SK-N-SH (cell line): ENCODE data around the gene MAPRE3. TPM values are rescaled to one million over a fixed set of nuclear protein-coding genes. Genes with fewer than 3 reads are reported as not detected.

Source experiments
- CTCF ChIA-PET: fragments of 300-600, 350-600 bp; formaldehyde crosslinking; extraction: SDS; loops from one replicate; lab custom pipeline; 2021; lab: Yijun Ruan, JAX
- POLR2A ChIA-PET: fragments of 350-600 bp; sonication (Branson Sonifier 250); formaldehyde crosslinking; extraction: SDS; loops from one replicate; lab custom pipeline; 2020; ENCODE audit warnings: antibody characterized with exemption, inconsistent platforms; lab: Yijun Ruan, JAX
- DNase-seq: peaks from one replicate; pipeline ENCODE4 v3.0.0; 2012
- H2AFZ ChIP-seq: fragments of 200-600 bp; sonication (generic); 2 replicates; pipeline ENCODE4 v1.8.1; 2016; ENCODE audit warnings: antibody characterized with exemption, mild to moderate bottlenecking, low read depth
- H3F3A ChIP-seq: fragments of 200-600 bp; sonication (generic); replicated peaks from 2 replicates; pipeline ENCODE3; 2016; ENCODE audit warnings: antibody characterized with exemption, mild to moderate bottlenecking; ENCODE audit not compliant: insufficient read depth
- H3K27ac ChIP-seq, 2 experiments: fragments of 200-500 bp in 1 of 2; fragments of 200-600 bp in 1 of 2; sonication (Bioruptor generic) in 1 of 2; sonication (generic), shearing (Covaris generic) in 1 of 2; 2 replicates each; pipeline versions ENCODE4 v1.5.1 to v1.6.1; 2014 to 2016; ENCODE audit warnings: low read depth in 2 of 2, inconsistent platforms in 1 of 2, low read length in 1 of 2, mild to moderate bottlenecking in 1 of 2, mixed read lengths in 1 of 2
- H3K27me3 ChIP-seq: fragments of 200-600 bp; sonication (generic), shearing (Covaris generic); 2 replicates; pipeline ENCODE4 v1.6.1; 2016; ENCODE audit warnings: mixed run types; ENCODE audit not compliant: insufficient read depth
- H3K36me3 ChIP-seq, 2 experiments: fragments of 200-500 bp in 1 of 2; fragments of 200-600 bp in 1 of 2; sonication (Bioruptor generic) in 1 of 2; sonication (generic) in 1 of 2; replicated peaks in 1 of 2; 2 replicates each; pipeline versions ENCODE3 to v1.5.1; 2014 to 2016; ENCODE audit warnings: low read length in 1 of 2, mild to moderate bottlenecking in 1 of 2; ENCODE audit not compliant: insufficient read depth in 2 of 2, control insufficient read depth in 1 of 2
- H3K4me1 ChIP-seq, 2 experiments: fragments of 200-500 bp in 1 of 2; fragments of 200-600 bp in 1 of 2; sonication (Bioruptor generic) in 1 of 2; sonication (generic), shearing (Covaris generic) in 1 of 2; 2 replicates each; pipeline versions ENCODE4 v1.5.1 to v1.6.1; 2014 to 2016; ENCODE audit warnings: low read depth in 1 of 2, low read length in 1 of 2, mixed run types in 1 of 2; ENCODE audit not compliant: insufficient read depth in 2 of 2, control insufficient read depth in 1 of 2
- H3K4me2 ChIP-seq: fragments of 200-600 bp; sonication (generic), shearing (Covaris generic); 2 replicates; pipeline ENCODE4 v1.6.1; 2017; ENCODE audit warnings: mixed run types
- H3K4me3 ChIP-seq, 2 experiments: fragments of 200-500 bp in 1 of 2; fragments of 200-600 bp in 1 of 2; sonication (Bioruptor generic) in 1 of 2; sonication (generic), shearing (Covaris generic) in 1 of 2; 2 replicates each; pipeline versions ENCODE4 v1.5.1 to v1.8.1; 2014 to 2016; ENCODE audit warnings: low read depth in 2 of 2, inconsistent platforms in 1 of 2, low read length in 1 of 2, mild to moderate bottlenecking in 1 of 2, mixed read lengths in 1 of 2, moderate library complexity in 1 of 2
- H3K79me2 ChIP-seq: fragments of 200-600 bp; sonication (generic); 2 replicates; pipeline ENCODE4 v1.8.1; 2017; ENCODE audit warnings: mild to moderate bottlenecking; ENCODE audit not compliant: insufficient read depth
- H3K9ac ChIP-seq: fragments of 200-600 bp; sonication (generic); 2 replicates; pipeline ENCODE4 v1.6.1; 2017; ENCODE audit warnings: mixed run types
- H3K9me2 ChIP-seq: fragments of 200-600 bp; sonication (generic); 2 replicates; pipeline ENCODE4 v1.6.1; 2017; ENCODE audit warnings: mixed run types
- H3K9me3 ChIP-seq: fragments of 200-600 bp; sonication (generic); 2 replicates; pipeline ENCODE4 v1.6.1; 2017; ENCODE audit warnings: mixed run types, mild to moderate bottlenecking, moderate library complexity
- H4K20me1 ChIP-seq: fragments of 200-600 bp; sonication (generic); 2 replicates; pipeline ENCODE4 v1.6.1; 2017; ENCODE audit warnings: mild to moderate bottlenecking, mixed run types; ENCODE audit not compliant: insufficient read depth
- CHD2 ChIP-seq: fragments of 150-350 bp; IDR thresholded peaks from 2 replicates; pipeline ENCODE4 v1.6.1; 2018; ENCODE audit warnings: low read length; ENCODE audit not compliant: partially characterized antibody
- EP300 ChIP-seq, 2 experiments: IDR thresholded peaks; 2 replicates each; pipeline versions ENCODE4 v1.4.0 to v1.6.1; 2012; ENCODE audit warnings: borderline replicate concordance in 1 of 2, low read depth in 1 of 2, low read length in 1 of 2
- EZH2phosphoT487 ChIP-seq: fragments of 200-600 bp; sonication (generic); IDR thresholded peaks from 2 replicates; pipeline ENCODE4 v1.6.1; 2017; ENCODE audit warnings: low read depth, mixed run types, mild to moderate bottlenecking, antibody characterized with exemption, moderate library complexity, borderline replicate concordance
- FOSL2 ChIP-seq: IDR thresholded peaks from 2 replicates; pipeline ENCODE4 v1.4.0; 2012; ENCODE audit warnings: low read depth, mild to moderate bottlenecking, moderate library complexity, borderline replicate concordance
- FOXJ3 ChIP-seq: sonication (generic); formaldehyde crosslinking; IDR thresholded peaks from 2 replicates; pipeline ENCODE4 v1.5.1; 2020; ENCODE audit warnings: mild to moderate bottlenecking, missing genetic modification reagents
- GABPA ChIP-seq: IDR thresholded peaks from 2 replicates; pipeline ENCODE4 v1.4.0; 2012; ENCODE audit warnings: low read depth, mild to moderate bottlenecking
- NFIC ChIP-seq: IDR thresholded peaks from 2 replicates; pipeline ENCODE4 v1.4.0; 2012; ENCODE audit warnings: borderline replicate concordance
- POLR2AphosphoS5 ChIP-seq: IDR thresholded peaks from 2 replicates; pipeline ENCODE4 v1.6.1; 2012; ENCODE audit warnings: low read depth, low read length
- RCOR1 ChIP-seq: fragments of 150-350 bp; IDR thresholded peaks from 2 replicates; pipeline ENCODE4 v1.6.1; 2017; ENCODE audit warnings: antibody characterized with exemption, low read length
- RFX5 ChIP-seq: IDR thresholded peaks from 2 replicates; pipeline ENCODE4 v1.6.1; 2012; ENCODE audit warnings: mild to moderate bottlenecking, improper control_type of control experiment, low read length
- SIN3A ChIP-seq: IDR thresholded peaks from 2 replicates; pipeline ENCODE4 v1.6.1; 2012; ENCODE audit warnings: low read depth, mild to moderate bottlenecking, low read length, moderate library complexity, borderline replicate concordance
- TEAD4 ChIP-seq: IDR thresholded peaks from 2 replicates; pipeline ENCODE4 v1.4.0; 2012; ENCODE audit warnings: mild to moderate bottlenecking, borderline replicate concordance; ENCODE audit not compliant: insufficient read depth
- YY1 ChIP-seq: IDR thresholded peaks from 2 replicates; pipeline ENCODE4 v1.4.0; 2012; ENCODE audit warnings: low read depth, mild to moderate bottlenecking
- WGBS: methylation state at CpG from one replicate; pipeline ENCODE4 v1.1.6; 2017; ENCODE audit warnings: low lambda C conversion rate; 5-methylcytosine and 5-hydroxymethylcytosine counted together
- polyA plus RNA-seq, 3 experiments: library from polyadenylated mRNA; depleted of rRNA; stranded (reverse); fragments of >200 nt; gene quantifications; 2 replicates each; pipeline ENCODE4 v1.2.3, GENCODE V29; 2012
- TF ChIP-seq, protein P1 (sequence below): IDR thresholded peaks from 2 replicates; pipeline ENCODE4; 2012
- TF ChIP-seq, protein P2 (sequence below): fragments of 150-350 bp; IDR thresholded peaks from 2 replicates; pipeline ENCODE4 v1.6.1; 2016; ENCODE audit warnings: mild to moderate bottlenecking, low read depth, low read length
- TF ChIP-seq, protein P3 (sequence below): fragments of 150-350 bp; IDR thresholded peaks from 2 replicates; pipeline ENCODE4 v1.6.1; 2017; ENCODE audit warnings: antibody characterized with exemption, low read length, low read depth, borderline replicate concordance
- TF ChIP-seq, protein P4 (sequence below): IDR thresholded peaks from 2 replicates; pipeline ENCODE4 v1.4.0; 2012; ENCODE audit warnings: low read depth, borderline replicate concordance
- TF ChIP-seq, protein P5 (sequence below): IDR thresholded peaks from 2 replicates; pipeline ENCODE4 v1.4.0; 2012; ENCODE audit warnings: low read depth

MAPRE3 gene
- polyA plus RNA-seq, 1 of the 3 experiments (the other 2 are of a cell fraction), result 24.4 TPM

DNA sequence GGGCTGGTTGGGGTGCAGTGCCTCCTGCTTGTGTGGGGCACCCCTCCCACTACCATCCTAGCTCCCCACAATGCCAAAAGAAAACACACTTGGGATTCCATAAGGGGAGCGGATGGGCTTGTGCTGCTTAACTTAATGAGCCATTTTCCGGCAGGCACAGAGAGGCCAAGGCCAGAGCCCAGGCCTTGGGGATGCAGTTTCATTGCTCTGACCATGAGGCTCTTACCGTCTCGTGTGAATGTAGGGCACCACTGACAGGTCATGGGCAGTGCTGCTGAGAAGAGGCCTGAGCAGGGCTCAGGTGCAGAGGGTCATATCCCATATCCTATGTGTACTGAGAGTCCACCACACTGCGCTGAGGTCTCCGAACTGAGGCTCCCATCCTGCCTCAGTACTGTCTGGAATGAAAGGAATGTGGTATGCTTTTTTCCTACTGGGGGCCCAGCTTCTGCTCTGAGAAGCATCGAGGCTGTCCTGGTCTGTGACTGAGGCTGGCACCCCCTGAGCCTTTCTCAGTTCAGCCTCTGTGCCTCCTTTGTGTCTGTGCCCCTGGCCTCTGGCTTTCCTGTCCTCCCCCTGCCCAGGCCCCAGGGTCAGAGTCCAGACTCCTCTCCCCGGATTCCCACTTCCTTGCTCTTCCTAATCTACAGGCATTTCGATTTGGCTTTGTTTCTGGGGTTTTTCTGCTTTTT, 45.2 kb upstream of the MAPRE3 start:
- Histone ChIP-seq H3K27ac (no peak overlapping the region), H3K79me2 (no peaks in the 10 kb centered on the region), H3K4me1 (peaks cover 0 to 7% of the 10 kb centered on the region in 2 experiments; a peak in 2 of 4 replicates), H2AFZ (no peak overlapping the region), H3K9me3 (no peaks in the 10 kb centered on the region), H3K9ac (no peak overlapping the region), H3K4me3 (no peak overlapping the region), H3K9me2 (no peaks in the 10 kb centered on the region), H3K36me3 (no peaks in the 10 kb centered on the region), H3F3A (no peaks in the 10 kb centered on the region), H4K20me1 (no peaks in the 10 kb centered on the region), H3K27me3 (peaks cover 9% of the 10 kb centered on the region; the same call in 1 of the 2 replicates), H3K4me2 (no peak overlapping the region)
- TF ChIP-seq FOXJ3 (CRISPR knock-in tag) (no peak), RFX5 (no peak), RCOR1 (no peak), POLR2AphosphoS5 (no peak), TEAD4 (no peak), EZH2phosphoT487 (no peak), YY1 (no peak), CHD2 (no peak)
- TF ChIP-seq, protein P1, sequence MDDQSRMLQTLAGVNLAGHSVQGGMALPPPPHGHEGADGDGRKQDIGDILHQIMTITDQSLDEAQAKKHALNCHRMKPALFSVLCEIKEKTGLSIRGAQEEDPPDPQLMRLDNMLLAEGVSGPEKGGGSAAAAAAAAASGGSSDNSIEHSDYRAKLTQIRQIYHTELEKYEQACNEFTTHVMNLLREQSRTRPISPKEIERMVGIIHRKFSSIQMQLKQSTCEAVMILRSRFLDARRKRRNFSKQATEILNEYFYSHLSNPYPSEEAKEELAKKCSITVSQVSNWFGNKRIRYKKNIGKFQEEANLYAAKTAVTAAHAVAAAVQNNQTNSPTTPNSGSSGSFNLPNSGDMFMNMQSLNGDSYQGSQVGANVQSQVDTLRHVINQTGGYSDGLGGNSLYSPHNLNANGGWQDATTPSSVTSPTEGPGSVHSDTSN, result no peak
- DNase-seq, result no peak
- POLR2A ChIA-PET, result interaction anchor here (1.9 kb wide), 1 partner anchor 13 kb away, joined by 6 read pairs; no protein-coding TSS in a partner anchor
- WGBS, result 66% methylated on average over 9 of the region's 9 CpGs
- CTCF ChIA-PET, result interaction anchor here (0.8 to 25.9 kb wide), 6 partner anchors 8 to 77 kb away, joined by 3 to 779 read pairs (median 8); partner anchors contain the start of gene DPYSL5

DNA sequence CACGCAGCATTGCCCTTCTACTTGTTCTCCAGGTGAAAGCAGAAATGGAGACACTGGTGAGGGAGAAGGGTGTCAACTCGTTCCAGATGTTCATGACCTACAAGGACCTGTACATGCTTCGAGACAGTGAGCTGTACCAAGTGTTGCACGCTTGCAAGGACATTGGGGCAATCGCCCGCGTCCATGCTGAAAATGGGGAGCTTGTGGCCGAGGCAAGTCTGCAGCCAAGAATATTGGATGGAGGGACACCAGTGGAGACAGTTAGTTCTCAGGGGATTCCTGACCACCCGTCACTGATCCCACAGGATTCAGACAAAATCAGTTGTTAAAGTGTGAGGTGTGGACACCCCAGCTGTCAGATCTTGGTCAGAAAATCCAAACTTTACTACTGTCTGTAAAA, 43.2 kb upstream of the MAPRE3 start:
- Histone ChIP-seq H3F3A (no peaks in the 10 kb centered on the region), H3K27me3 (peaks cover under 1% of the 10 kb centered on the region; the same call in 1 of the 2 replicates), H2AFZ (no peak overlapping the region), H3K9me3 (no peaks in the 10 kb centered on the region), H3K79me2 (no peaks in the 10 kb centered on the region), H3K27ac (no peak overlapping the region), H3K4me2 (no peak overlapping the region), H3K36me3 (no peaks in the 10 kb centered on the region), H3K9ac (no peak overlapping the region), H3K4me1 (peaks cover 0 to 4% of the 10 kb centered on the region in 2 experiments; a peak in 2 of 4 replicates), H3K4me3 (no peak overlapping the region), H3K9me2 (no peaks in the 10 kb centered on the region), H4K20me1 (no peaks in the 10 kb centered on the region)
- 79% methylated on average over 9 of the region's 9 CpGs for WGBS
- ChIA-PET POLR2A (interaction anchor here (1.4 kb wide), 1 partner anchor 81 kb away, joined by 3 read pairs; no protein-coding TSS in a partner anchor), CTCF (interaction anchor here (1.0 to 25.9 kb wide), 7 partner anchors 10 to 265 kb away, joined by 3 to 779 read pairs (median 5); partner anchors contain the start of gene DPYSL5)
- no peak for DNase-seq
- TF ChIP-seq CHD2, result no peak
- TF ChIP-seq TEAD4, result no peak
- TF ChIP-seq SIN3A, result no peak
- no peak for TF ChIP-seq EZH2phosphoT487
- TF ChIP-seq, protein P2, sequence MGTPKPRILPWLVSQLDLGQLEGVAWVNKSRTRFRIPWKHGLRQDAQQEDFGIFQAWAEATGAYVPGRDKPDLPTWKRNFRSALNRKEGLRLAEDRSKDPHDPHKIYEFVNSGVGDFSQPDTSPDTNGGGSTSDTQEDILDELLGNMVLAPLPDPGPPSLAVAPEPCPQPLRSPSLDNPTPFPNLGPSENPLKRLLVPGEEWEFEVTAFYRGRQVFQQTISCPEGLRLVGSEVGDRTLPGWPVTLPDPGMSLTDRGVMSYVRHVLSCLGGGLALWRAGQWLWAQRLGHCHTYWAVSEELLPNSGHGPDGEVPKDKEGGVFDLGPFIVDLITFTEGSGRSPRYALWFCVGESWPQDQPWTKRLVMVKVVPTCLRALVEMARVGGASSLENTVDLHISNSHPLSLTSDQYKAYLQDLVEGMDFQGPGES, result no peak
- no peak for TF ChIP-seq GABPA
- no peak for TF ChIP-seq RFX5
- no peak for TF ChIP-seq YY1
- TF ChIP-seq, protein P3, sequence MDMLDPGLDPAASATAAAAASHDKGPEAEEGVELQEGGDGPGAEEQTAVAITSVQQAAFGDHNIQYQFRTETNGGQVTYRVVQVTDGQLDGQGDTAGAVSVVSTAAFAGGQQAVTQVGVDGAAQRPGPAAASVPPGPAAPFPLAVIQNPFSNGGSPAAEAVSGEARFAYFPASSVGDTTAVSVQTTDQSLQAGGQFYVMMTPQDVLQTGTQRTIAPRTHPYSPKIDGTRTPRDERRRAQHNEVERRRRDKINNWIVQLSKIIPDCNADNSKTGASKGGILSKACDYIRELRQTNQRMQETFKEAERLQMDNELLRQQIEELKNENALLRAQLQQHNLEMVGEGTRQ, result no peak
- no peak for TF ChIP-seq FOSL2
- TF ChIP-seq, protein P4, sequence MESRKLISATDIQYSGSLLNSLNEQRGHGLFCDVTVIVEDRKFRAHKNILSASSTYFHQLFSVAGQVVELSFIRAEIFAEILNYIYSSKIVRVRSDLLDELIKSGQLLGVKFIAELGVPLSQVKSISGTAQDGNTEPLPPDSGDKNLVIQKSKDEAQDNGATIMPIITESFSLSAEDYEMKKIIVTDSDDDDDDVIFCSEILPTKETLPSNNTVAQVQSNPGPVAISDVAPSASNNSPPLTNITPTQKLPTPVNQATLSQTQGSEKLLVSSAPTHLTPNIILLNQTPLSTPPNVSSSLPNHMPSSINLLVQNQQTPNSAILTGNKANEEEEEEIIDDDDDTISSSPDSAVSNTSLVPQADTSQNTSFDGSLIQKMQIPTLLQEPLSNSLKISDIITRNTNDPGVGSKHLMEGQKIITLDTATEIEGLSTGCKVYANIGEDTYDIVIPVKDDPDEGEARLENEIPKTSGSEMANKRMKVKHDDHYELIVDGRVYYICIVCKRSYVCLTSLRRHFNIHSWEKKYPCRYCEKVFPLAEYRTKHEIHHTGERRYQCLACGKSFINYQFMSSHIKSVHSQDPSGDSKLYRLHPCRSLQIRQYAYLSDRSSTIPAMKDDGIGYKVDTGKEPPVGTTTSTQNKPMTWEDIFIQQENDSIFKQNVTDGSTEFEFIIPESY, result no peak
- TF ChIP-seq POLR2AphosphoS5, result no peak
- TF ChIP-seq, protein P5, sequence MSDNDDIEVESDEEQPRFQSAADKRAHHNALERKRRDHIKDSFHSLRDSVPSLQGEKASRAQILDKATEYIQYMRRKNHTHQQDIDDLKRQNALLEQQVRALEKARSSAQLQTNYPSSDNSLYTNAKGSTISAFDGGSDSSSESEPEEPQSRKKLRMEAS, result no peak
- TF ChIP-seq NFIC, result no peak
- TF ChIP-seq EP300 (IDR thresholded peaks at IDR 0.05; ENCODE audit: borderline replicate concordance in 1 of 2, low read depth in 1 of 2, low read length in 1 of 2), result no peak
